Putamen (tissue), 1 donor: Measurements from ENCODE around the gene PDK2.

ENCODE experiments used
- DNase-seq: peaks from one replicate; pipeline ENCODE4 v3.0.0-alpha.2; 2016; ENCODE audit warnings: low spot score

Gene PDK2

GRCh38 chr17:50135316-50136095 lies 40.4 kb downstream of the PDK2 start:
- DNase-seq, result no peak

GRCh38 chr17:50136096-50136687 lies 41.0 kb downstream of the PDK2 start:
- no peak for DNase-seq

GRCh38 chr17:50137042-50137441 lies 41.9 kb downstream of the PDK2 start:
- peak; percentile 75 for DNase-seq

- DNase-seq, result no peak
Observed at GRCh38 chr17:50139185-50139783, 44.1 kb downstream of the PDK2 start.

- DNase-seq, result no peak
Observed at GRCh38 chr17:50139950-50140885, 45.1 kb downstream of the PDK2 start.

GRCh38 chr17:50141026-50141744 lies 46.0 kb downstream of the PDK2 start:
- DNase-seq, result no peak

- DNase-seq, result no peak
Observed at GRCh38 chr17:50141745-50142110, 46.6 kb downstream of the PDK2 start.

- DNase-seq, result no peak
Observed at GRCh38 chr17:50143461-50144176, 48.5 kb downstream of the PDK2 start.

- no peak for DNase-seq
Observed at GRCh38 chr17:50144355-50144754, 49.2 kb downstream of the PDK2 start.

GRCh38 chr17:50144845-50145531 lies 49.8 kb downstream of the PDK2 start:
- DNase-seq, result no peak

- no peak for DNase-seq
Observed at GRCh38 chr17:50145532-50146229, 50.5 kb downstream of the PDK2 start.

GRCh38 chr17:50146230-50146926 lies 51.2 kb downstream of the PDK2 start:
- DNase-seq, result no peak

- no peak for DNase-seq
Observed at GRCh38 chr17:50146927-50147665, 51.9 kb downstream of the PDK2 start.

- no peak for DNase-seq
Observed at GRCh38 chr17:50147841-50148225, 52.7 kb downstream of the PDK2 start.

GRCh38 chr17:50148226-50149090 lies 53.3 kb downstream of the PDK2 start:
- DNase-seq, result peak; percentile 58

GRCh38 chr17:50149091-50149416 lies 53.9 kb downstream of the PDK2 start:
- DNase-seq, result no peak
